HG03354 (cell line): ENCODE measurements around the gene MCCD1.
"Not testable (repeated sequence)": the region's sequence is repeated elsewhere in the genome, so short reads cannot be mapped to it uniquely, and the experiment has no call there.

ENCODE experiments used
- ATAC-seq: cut with Tn5 transposase; IDR thresholded peaks from one replicate; pipeline ENCODE4 v1.9.1; 2021; ENCODE audit warnings: mild to moderate bottlenecking; ENCODE audit not compliant: unreplicated experiment, poor library complexity, severe bottlenecking

The MCCD1 gene

GRCh38 chr6:31528821-31529328 lies at the start of gene MCCD1:
Gene MCCD1 (plus strand): TSS chr6:31528962. CDS start chr6:31529015, 53 bp downstream.
- no peak for ATAC-seq

- no peak for ATAC-seq
These were observed 49.4 kb upstream of the MCCD1 start for GRCh38 chr6:31479151-31479932.

- ATAC-seq: no peak
These were observed 48.7 kb upstream of the MCCD1 start for GRCh38 chr6:31479933-31480535.

GRCh38 chr6:31480574-31480973 lies 48.2 kb upstream of the MCCD1 start:
- ATAC-seq: no peak

GRCh38 chr6:31483392-31483791 lies 45.4 kb upstream of the MCCD1 start:
- no peak for ATAC-seq

- ATAC-seq: no peak
These were observed 43.7 kb upstream of the MCCD1 start for GRCh38 chr6:31485055-31485454.

GRCh38 chr6:31486065-31486837 lies 42.5 kb upstream of the MCCD1 start:
- ATAC-seq: not testable (repeated sequence)

GRCh38 chr6:31487674-31488073 lies 41.1 kb upstream of the MCCD1 start:
- ATAC-seq: not testable (repeated sequence)

- ATAC-seq: no peak
These were observed 39.7 kb upstream of the MCCD1 start for GRCh38 chr6:31489086-31489485.

GRCh38 chr6:31490115-31490873 lies 38.5 kb upstream of the MCCD1 start:
- ATAC-seq: no peak

- ATAC-seq: not testable (repeated sequence)
These were observed 35.2 kb upstream of the MCCD1 start for GRCh38 chr6:31493550-31493874.

- ATAC-seq: peak; percentile 37
These were observed 34.7 kb upstream of the MCCD1 start for GRCh38 chr6:31493875-31494694.

- no peak for ATAC-seq
These were observed 33.2 kb upstream of the MCCD1 start for GRCh38 chr6:31495580-31495979.

GRCh38 chr6:31496826-31497225 lies 31.9 kb upstream of the MCCD1 start:
- ATAC-seq: not testable (repeated sequence)

- ATAC-seq: peak; percentile 59
These were observed 31.0 kb upstream of the MCCD1 start, which contains the start of gene MICB for GRCh38 chr6:31497531-31498476. Gene MICB (plus strand): TSS chr6:31498145. CDS start chr6:31498194, 49 bp downstream.

GRCh38 chr6:31498748-31499147 lies 30.0 kb upstream of the MCCD1 start:
- no peak for ATAC-seq

- ATAC-seq: not testable (repeated sequence)
These were observed 29.1 kb upstream of the MCCD1 start for GRCh38 chr6:31499648-31500047.

GRCh38 chr6:31502586-31502985 lies 26.2 kb upstream of the MCCD1 start:
- ATAC-seq: no peak
